HG02798 (cell line): ENCODE data around the gene TRMT1.

Experiments
- ATAC-seq: cut with Tn5 transposase; IDR thresholded peaks from one replicate; pipeline ENCODE4 v1.9.1; 2021; ENCODE audit warnings: mild to moderate bottlenecking; ENCODE audit not compliant: unreplicated experiment, poor library complexity

The TRMT1 gene

DNA sequence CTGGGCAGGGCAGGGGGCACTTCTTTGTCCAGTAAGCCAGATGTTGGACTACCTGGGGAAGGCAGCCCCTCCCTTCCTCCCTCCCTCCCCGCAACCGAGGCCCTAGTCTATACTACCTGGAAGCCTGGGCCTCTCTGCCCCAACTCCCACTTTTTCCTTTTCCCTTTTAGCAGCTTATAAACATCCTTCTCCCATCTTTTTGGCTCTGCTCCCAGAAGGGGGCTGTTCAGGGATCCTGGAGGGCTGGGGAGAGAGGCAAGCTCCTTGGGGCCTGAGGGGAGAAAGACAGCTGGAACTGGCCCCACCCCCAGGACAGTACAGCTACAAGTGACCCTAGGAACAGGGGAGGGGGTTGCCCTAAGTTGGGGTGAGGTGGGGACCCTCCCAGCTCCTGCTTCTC lies 58.8 kb downstream of the TRMT1 start:
- ATAC-seq = no peak

DNA sequence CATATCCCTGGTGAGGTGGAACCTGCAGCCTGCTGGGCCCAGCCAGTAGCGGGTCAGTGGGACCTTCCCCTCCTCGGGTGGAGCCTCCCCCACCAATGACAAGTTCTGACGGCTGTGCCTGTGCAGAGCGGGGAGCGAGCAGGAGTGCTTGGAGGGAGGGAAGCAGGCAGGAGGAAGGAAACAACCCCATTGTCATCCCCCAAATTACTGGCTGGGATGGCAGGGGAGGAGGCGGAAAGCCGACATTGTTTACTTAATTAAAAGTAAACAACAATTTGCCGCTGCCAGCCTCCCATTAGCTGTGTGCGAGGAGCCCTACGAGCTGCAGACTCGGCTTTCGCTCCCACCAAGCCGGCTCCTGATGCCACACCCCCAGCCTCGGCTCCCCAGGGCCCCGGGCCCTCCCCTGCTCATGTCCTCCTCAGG lies 59.4 kb downstream of the TRMT1 start:
- ATAC-seq = no peak

DNA sequence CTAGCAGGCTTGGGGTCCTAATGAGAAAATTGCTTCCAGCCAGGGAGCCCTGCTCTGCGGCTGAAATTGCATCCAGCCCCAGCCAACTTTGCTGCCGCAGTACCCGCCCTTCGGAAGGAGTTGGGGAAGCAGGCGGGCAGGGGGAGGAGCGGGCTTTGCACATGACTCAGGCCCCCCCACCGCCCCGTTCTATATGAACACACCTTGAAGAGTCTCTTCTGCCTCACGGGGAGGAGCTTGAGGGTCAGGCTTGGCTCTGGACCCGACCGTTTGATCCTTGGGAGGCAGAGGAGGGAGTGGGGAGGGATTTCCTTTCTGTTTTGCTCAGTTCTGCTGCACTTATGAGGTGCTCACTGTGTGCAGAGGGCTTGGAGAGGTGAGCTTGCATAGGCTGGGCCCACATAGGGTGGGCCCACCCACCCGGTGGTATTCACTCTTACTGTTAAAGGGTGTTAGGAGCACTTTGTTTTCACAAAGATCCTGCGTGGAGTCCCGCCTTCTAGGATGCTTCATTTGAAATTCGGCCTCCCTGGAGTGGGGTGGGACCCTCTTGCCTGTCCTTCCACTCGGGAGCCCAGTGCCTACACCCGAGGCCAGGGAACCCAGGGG lies 60.4 kb downstream of the TRMT1 start:
- no peak for ATAC-seq

DNA sequence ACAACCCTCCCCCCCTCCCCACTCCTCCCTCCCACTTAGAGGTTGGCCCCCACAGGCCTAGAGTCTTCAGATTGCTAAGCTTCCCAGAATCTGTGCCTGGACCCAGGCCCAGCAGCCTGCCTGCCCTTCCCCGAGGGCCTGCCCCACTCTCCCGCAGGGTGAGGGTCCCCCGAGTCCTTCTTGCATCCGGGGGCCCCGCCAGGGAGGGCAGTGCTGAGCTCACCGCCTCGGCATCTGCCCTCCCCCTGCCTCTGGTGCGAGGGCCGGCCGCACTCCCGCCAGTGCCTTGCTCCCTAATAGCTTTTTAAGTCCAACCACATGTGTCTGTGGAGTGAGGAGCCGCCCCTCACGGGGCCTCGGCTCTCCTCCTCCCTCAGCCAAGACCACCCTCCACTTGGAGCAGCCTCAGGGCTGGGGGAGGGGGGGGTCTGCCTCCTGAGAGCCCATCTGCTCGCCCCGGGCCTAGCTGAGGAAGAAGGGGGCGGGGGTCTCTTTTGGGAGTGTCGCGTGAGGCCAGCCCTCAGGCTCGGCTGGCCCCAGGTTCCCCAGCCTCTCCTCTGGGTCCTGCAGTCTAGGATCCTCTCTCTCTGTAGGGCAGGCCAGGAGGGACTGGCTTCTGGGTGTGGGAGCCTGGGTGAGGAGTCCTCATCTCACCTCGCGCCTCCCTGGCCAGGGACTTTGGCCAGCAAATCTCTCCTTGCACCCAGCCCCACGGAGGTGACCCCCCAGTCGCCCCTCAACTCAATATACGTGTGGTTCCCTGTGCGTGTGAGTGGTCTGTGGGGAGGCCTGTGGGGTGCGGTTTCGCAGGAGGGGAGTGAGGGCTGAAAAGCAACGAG lies 61.1 kb downstream of the TRMT1 start:
- no peak for ATAC-seq
